SK-N-SH treated with all-trans-retinoic acid at 6 μM for 48 hours (cell line): Measurements from ENCODE around the gene MBNL2.

Source experiments
- ATAC-seq: fragments of 200-7000 bp; cut with Tn5 transposase; 3 replicates; pipeline ENCODE4 v1.9.1; 2020; ENCODE audit warnings: mild to moderate bottlenecking, moderate library complexity
- ARNTL ChIP-seq: fragments of 450-650 bp; formaldehyde crosslinking; IDR thresholded peaks from 2 replicates; pipeline ENCODE4 v1.5.0; 2020; ENCODE audit warnings: low read depth, mild to moderate bottlenecking, moderate library complexity, borderline replicate concordance
- BACH2 ChIP-seq: fragments of 250-450 bp; sonication (Bioruptor Pico); IDR thresholded peaks from 2 replicates; pipeline ENCODE4 v1.9.0; 2021; ENCODE audit warnings: mild to moderate bottlenecking, borderline replicate concordance
- CSDC2 ChIP-seq: fragments of 250-450 bp; sonication (Bioruptor Pico); IDR thresholded peaks from 2 replicates; pipeline ENCODE4 v1.5.0; 2020; ENCODE audit warnings: mild to moderate bottlenecking, moderate library complexity
- ESRRG ChIP-seq: fragments of 250-450 bp; sonication (Bioruptor Pico); IDR thresholded peaks from 2 replicates; pipeline ENCODE4 v1.6.1; 2021; ENCODE audit warnings: mild to moderate bottlenecking
- GLIS3 ChIP-seq: fragments of 250-450 bp; sonication (Bioruptor Pico); IDR thresholded peaks from 2 replicates; pipeline ENCODE4 v1.5.0; 2020; ENCODE audit warnings: mild to moderate bottlenecking, moderate library complexity
- ISL1 ChIP-seq: fragments of 250-450 bp; sonication (Bioruptor Pico); IDR thresholded peaks from 2 replicates; pipeline ENCODE4 v2.1.2; 2022; ENCODE audit warnings: mild to moderate bottlenecking, moderate library complexity
- OSR1 ChIP-seq: fragments of 250-450 bp; sonication (Bioruptor Pico); IDR thresholded peaks from 2 replicates; pipeline ENCODE4 v1.8.0; 2022; ENCODE audit warnings: moderate library complexity, mild to moderate bottlenecking, inconsistent platforms
- PPARA ChIP-seq: fragments of 250-450 bp; sonication (Bioruptor Pico); IDR thresholded peaks from 2 replicates; pipeline ENCODE4 v1.5.0; 2020; ENCODE audit warnings: mild to moderate bottlenecking, borderline replicate concordance
- TCF4 ChIP-seq: fragments of 250-450 bp; sonication (Bioruptor Pico); IDR thresholded peaks from 2 replicates; pipeline ENCODE4 v1.8.0; 2021; ENCODE audit warnings: mild to moderate bottlenecking, moderate library complexity, borderline replicate concordance
- TOX ChIP-seq: fragments of 250-450 bp; sonication (Bioruptor Pico); IDR thresholded peaks from 2 replicates; pipeline ENCODE4 v1.8.0; 2021; ENCODE audit warnings: mild to moderate bottlenecking, moderate library complexity, borderline replicate concordance
- ZFP3 ChIP-seq: fragments of 250-450 bp; sonication (Bioruptor Pico); IDR thresholded peaks from 2 replicates; pipeline ENCODE4 v1.5.0; 2020; ENCODE audit warnings: mild to moderate bottlenecking, moderate library complexity
- ZFP30 ChIP-seq: fragments of 450-650 bp; formaldehyde crosslinking; IDR thresholded peaks from 2 replicates; pipeline ENCODE4 v1.5.0; 2022; ENCODE audit warnings: mild to moderate bottlenecking, moderate library complexity
- ZNF565 ChIP-seq: fragments of 450-650 bp; formaldehyde crosslinking; conservative IDR thresholded peaks from 2 replicates; pipeline ENCODE4 v1.5.0; 2020; ENCODE audit warnings: low read depth, mild to moderate bottlenecking, moderate library complexity
- ZNF70 ChIP-seq: fragments of 450-650 bp; formaldehyde crosslinking; IDR thresholded peaks from 2 replicates; pipeline ENCODE4 v1.5.0; 2020; ENCODE audit warnings: mild to moderate bottlenecking, moderate library complexity
- ZNF8 ChIP-seq: fragments of 450-650 bp; formaldehyde crosslinking; IDR thresholded peaks from 2 replicates; pipeline ENCODE4 v1.5.0; 2020; ENCODE audit warnings: mild to moderate bottlenecking, moderate library complexity
- TF ChIP-seq, protein P1 (sequence below): fragments of 250-450 bp; sonication (Bioruptor Pico); IDR thresholded peaks from 2 replicates; pipeline ENCODE4 v1.8.0; 2020; ENCODE audit warnings: mild to moderate bottlenecking, moderate library complexity, borderline replicate concordance
- TF ChIP-seq, protein P2 (sequence below): fragments of 250-450 bp; sonication (Bioruptor Pico); IDR thresholded peaks from 2 replicates; pipeline ENCODE4 v1.5.0; 2020; ENCODE audit warnings: mild to moderate bottlenecking, moderate library complexity
- TF ChIP-seq, protein P3 (sequence below): fragments of 250-450 bp; sonication (Bioruptor Pico); IDR thresholded peaks from 2 replicates; pipeline ENCODE4 v1.5.1; 2020; ENCODE audit warnings: low read depth, mild to moderate bottlenecking, moderate library complexity

MBNL2 gene, protein sequence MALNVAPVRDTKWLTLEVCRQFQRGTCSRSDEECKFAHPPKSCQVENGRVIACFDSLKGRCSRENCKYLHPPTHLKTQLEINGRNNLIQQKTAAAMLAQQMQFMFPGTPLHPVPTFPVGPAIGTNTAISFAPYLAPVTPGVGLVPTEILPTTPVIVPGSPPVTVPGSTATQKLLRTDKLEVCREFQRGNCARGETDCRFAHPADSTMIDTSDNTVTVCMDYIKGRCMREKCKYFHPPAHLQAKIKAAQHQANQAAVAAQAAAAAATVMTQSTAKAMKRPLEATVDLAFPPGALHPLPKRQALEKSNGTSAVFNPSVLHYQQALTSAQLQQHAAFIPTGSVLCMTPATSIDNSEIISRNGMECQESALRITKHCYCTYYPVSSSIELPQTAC

DNA sequence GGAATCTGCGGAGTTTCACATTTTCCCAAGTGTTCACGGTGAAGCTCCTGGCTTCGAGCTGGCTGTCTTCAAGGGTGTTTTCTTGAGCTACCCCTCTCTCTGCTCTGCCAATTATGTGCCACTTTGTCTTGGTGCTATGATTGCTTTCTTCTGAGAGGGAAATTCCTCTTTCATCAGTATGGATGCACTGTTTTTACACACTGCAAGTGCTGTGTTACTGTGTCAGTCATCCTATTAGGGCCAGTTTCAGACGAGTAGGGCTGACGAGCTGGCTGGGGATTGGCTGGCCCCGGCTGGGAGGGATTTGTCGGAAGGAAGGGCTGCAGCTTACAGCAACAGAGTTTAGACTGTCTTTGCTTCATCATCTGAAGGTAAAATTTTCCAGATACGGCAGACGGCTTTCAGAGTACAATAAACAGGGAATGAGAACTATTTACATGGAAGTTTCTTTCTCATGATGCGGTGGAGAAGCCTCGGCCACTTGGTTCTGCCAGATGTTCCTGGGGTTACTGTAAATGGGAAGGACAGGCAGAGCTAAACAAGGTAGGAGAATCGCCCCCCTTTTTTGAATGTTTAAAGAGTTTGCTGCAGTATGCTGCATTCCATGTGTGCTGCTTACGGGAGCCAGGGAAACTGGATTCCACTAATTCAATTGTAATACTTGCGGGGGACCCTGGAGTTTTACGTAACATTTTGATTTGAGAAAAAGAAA is at the start of gene MBNL2:
Gene MBNL2, plus strand, starts transcription at position 345 of the 712 bp plus-strand sequence. CDS start 53,903 bp downstream, outside the sequence.
- TF ChIP-seq ZFP3 (CRISPR knock-in tag) (no peak), ISL1 (CRISPR knock-in tag) (peak; percentile 25; the same call in 1 of the 2 replicates), TCF4 (CRISPR knock-in tag) (peak; percentile 46; the same call in 1 of the 2 replicates), TOX (CRISPR knock-in tag) (no peak)
- peak; percentile 96 for ATAC-seq

DNA sequence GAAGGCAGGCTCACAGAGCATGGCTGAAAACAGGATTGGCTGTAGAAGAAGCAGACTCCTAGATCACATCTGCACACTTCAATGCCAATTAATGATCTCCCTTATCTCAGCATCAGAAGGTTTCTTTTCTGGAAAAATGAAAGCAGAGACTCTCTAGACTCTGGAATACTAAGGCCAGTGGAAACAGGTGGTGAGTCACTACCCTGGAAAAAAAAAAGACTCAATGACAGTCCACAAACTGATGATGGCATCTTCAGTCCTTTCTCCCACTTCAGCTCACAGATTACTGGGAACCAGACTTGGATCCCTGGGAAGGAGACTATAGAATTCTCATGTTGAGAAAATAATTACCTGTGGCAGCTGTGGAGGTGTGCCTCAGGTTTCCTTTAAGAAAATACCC is 47.5 kb upstream of the MBNL2 start:
- ATAC-seq = no peak
- TF ChIP-seq ZFP30 (CRISPR knock-in tag) = no peak
- TF ChIP-seq ZNF8 (CRISPR knock-in tag) = no peak
- TF ChIP-seq ZNF565 = no peak
- TF ChIP-seq PPARA = no peak
- TF ChIP-seq BACH2 = no peak
- no peak for TF ChIP-seq ARNTL
- TF ChIP-seq, protein P1, sequence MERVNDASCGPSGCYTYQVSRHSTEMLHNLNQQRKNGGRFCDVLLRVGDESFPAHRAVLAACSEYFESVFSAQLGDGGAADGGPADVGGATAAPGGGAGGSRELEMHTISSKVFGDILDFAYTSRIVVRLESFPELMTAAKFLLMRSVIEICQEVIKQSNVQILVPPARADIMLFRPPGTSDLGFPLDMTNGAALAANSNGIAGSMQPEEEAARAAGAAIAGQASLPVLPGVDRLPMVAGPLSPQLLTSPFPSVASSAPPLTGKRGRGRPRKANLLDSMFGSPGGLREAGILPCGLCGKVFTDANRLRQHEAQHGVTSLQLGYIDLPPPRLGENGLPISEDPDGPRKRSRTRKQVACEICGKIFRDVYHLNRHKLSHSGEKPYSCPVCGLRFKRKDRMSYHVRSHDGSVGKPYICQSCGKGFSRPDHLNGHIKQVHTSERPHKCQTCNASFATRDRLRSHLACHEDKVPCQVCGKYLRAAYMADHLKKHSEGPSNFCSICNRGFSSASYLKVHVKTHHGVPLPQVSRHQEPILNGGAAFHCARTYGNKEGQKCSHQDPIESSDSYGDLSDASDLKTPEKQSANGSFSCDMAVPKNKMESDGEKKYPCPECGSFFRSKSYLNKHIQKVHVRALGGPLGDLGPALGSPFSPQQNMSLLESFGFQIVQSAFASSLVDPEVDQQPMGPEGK (CRISPR knock-in tag) = no peak
- TF ChIP-seq OSR1 = no peak
- TF ChIP-seq ZFP3 (CRISPR knock-in tag) = no peak

DNA sequence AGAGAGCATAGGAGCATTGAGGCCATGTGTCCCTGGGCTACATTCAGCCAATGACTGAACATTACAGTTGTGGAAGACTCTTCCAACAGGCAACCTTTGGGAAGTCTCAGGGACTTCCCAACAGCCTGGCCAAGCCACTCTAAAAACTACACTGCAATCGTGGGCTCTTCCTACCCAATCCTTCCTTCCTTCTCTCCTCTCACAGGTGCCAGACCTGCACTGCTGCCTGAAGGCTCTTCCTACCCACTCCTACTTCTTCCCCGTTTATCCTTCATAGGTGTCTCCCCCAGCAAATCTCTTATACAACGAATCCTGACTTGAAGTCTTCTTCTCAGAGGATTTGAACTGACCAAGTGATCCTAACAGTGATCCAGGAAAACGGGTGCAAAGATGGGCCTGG is 47.1 kb upstream of the MBNL2 start:
- TF ChIP-seq, protein P2, sequence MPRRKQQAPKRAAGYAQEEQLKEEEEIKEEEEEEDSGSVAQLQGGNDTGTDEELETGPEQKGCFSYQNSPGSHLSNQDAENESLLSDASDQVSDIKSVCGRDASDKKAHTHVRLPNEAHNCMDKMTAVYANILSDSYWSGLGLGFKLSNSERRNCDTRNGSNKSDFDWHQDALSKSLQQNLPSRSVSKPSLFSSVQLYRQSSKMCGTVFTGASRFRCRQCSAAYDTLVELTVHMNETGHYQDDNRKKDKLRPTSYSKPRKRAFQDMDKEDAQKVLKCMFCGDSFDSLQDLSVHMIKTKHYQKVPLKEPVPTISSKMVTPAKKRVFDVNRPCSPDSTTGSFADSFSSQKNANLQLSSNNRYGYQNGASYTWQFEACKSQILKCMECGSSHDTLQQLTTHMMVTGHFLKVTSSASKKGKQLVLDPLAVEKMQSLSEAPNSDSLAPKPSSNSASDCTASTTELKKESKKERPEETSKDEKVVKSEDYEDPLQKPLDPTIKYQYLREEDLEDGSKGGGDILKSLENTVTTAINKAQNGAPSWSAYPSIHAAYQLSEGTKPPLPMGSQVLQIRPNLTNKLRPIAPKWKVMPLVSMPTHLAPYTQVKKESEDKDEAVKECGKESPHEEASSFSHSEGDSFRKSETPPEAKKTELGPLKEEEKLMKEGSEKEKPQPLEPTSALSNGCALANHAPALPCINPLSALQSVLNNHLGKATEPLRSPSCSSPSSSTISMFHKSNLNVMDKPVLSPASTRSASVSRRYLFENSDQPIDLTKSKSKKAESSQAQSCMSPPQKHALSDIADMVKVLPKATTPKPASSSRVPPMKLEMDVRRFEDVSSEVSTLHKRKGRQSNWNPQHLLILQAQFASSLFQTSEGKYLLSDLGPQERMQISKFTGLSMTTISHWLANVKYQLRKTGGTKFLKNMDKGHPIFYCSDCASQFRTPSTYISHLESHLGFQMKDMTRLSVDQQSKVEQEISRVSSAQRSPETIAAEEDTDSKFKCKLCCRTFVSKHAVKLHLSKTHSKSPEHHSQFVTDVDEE = no peak
- no peak for TF ChIP-seq GLIS3 (CRISPR knock-in tag)
- no peak for TF ChIP-seq CSDC2
- no peak for TF ChIP-seq ESRRG (CRISPR knock-in tag)
- TF ChIP-seq ZNF70 (CRISPR knock-in tag) = no peak

DNA sequence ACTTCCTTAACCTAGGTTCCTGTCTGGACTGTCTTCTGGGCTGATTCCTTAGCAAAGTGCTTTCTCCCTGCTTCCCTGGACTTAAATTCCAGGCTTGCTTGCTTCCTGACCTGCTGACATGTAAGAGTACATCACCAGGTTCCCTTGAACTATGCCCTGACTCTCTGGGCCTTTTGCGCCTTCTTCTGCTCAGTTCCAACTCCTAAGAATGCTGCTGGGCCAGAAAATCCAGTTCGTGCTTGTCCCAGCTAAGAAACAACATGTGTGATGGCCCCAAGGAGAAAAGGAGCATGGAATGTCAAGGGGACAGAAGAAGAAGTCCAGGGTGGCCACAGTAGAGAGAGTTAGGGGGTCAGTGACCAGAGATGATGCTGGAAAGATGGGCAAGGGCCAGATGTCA is 42.6 kb upstream of the MBNL2 start:
- TF ChIP-seq ZNF8 (CRISPR knock-in tag) (no peak), ZFP3 (CRISPR knock-in tag) (no peak)
- TF ChIP-seq, protein P3, sequence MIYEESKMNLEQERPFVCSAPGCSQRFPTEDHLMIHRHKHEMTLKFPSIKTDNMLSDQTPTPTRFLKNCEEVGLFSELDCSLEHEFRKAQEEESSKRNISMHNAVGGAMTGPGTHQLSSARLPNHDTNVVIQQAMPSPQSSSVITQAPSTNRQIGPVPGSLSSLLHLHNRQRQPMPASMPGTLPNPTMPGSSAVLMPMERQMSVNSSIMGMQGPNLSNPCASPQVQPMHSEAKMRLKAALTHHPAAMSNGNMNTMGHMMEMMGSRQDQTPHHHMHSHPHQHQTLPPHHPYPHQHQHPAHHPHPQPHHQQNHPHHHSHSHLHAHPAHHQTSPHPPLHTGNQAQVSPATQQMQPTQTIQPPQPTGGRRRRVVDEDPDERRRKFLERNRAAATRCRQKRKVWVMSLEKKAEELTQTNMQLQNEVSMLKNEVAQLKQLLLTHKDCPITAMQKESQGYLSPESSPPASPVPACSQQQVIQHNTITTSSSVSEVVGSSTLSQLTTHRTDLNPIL (CRISPR knock-in tag) = no peak
- TF ChIP-seq, protein P2 = no peak
- TF ChIP-seq, all 23 proteins: peak for 0
- no peak for ATAC-seq

More for the DNA sequence above, 47.1 kb upstream of the MBNL2 start:
- no peak for ATAC-seq
